Endothelial cell of umbilical vein (primary cell): Measurements from ENCODE around the gene CCDC126.

Source experiments
- EZH2 ChIP-seq: IDR thresholded peaks from 2 replicates; pipeline ENCODE4 v1.6.1; 2012; ENCODE audit warnings: borderline replicate concordance, low read depth, mild to moderate bottlenecking, moderate library complexity, low read length, inconsistent platforms; ENCODE audit not compliant: severe bottlenecking
- TF ChIP-seq, protein P1 (sequence below), 2 donors: IDR thresholded peaks; 1 replicate in 1 of 2; 2 replicates in 1 of 2; pipeline ENCODE4 v1.5.1; 2011; ENCODE audit warnings: low read length in 2 of 2, mild to moderate bottlenecking in 2 of 2, moderate library complexity in 2 of 2, control low read depth in 1 of 2, inconsistent platforms in 1 of 2, low read depth in 1 of 2; ENCODE audit not compliant: insufficient read depth in 1 of 2; ENCODE audit errors: extremely low read depth in 1 of 2

GRCh38 chr7:23615331-23615730, 18.1 kb downstream of the CCDC126 start:
- TF ChIP-seq, protein P1, sequence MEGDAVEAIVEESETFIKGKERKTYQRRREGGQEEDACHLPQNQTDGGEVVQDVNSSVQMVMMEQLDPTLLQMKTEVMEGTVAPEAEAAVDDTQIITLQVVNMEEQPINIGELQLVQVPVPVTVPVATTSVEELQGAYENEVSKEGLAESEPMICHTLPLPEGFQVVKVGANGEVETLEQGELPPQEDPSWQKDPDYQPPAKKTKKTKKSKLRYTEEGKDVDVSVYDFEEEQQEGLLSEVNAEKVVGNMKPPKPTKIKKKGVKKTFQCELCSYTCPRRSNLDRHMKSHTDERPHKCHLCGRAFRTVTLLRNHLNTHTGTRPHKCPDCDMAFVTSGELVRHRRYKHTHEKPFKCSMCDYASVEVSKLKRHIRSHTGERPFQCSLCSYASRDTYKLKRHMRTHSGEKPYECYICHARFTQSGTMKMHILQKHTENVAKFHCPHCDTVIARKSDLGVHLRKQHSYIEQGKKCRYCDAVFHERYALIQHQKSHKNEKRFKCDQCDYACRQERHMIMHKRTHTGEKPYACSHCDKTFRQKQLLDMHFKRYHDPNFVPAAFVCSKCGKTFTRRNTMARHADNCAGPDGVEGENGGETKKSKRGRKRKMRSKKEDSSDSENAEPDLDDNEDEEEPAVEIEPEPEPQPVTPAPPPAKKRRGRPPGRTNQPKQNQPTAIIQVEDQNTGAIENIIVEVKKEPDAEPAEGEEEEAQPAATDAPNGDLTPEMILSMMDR (IDR thresholded peaks at IDR 0.05; ENCODE audit: extremely low read depth in 1 of 2, insufficient read depth in 1 of 2, low read depth in 1 of 2, low read length in 2 of 2), result no peak
- no peak for TF ChIP-seq EZH2
